Stimulated activated CD8-positive, alpha-beta memory T cell treated with anti-CD3 and anti-CD28 coated beads, Interleukin-12 subunit alpha, Interleukin-12 subunit beta, amount 100 ng/mL, for 24 hours (primary cell): ENCODE measurements around the gene TMEM127.
A peak's percentile ranks its signal among the peaks of the same experiment; 100 is the strongest.
"Not testable (repeated sequence)": the region's sequence is repeated elsewhere in the genome, so short reads cannot be mapped to it uniquely, and the experiment has no call there.

ENCODE experiments used
- DNase-seq: peaks from one replicate; pipeline ENCODE4 v3.0.0-alpha.2; 2020; ENCODE audit errors: extremely low read depth

The TMEM127 gene, protein sequence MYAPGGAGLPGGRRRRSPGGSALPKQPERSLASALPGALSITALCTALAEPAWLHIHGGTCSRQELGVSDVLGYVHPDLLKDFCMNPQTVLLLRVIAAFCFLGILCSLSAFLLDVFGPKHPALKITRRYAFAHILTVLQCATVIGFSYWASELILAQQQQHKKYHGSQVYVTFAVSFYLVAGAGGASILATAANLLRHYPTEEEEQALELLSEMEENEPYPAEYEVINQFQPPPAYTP

GRCh38 chr2:96265840-96266679 lies at the start of gene TMEM127, which contains the start of gene CIAO1:
TSS of gene TMEM127 (minus strand) at chr2:96265997. CDS start at chr2:96265381, 616 bp downstream.
TSS of gene CIAO1 (plus strand) at chr2:96266225. CDS start at chr2:96266351, 126 bp downstream.
- DNase-seq, result peak; percentile 97

GRCh38 chr2:96315005-96315399 lies 49.2 kb upstream of the TMEM127 start:
- DNase-seq, result no peak

- no peak for DNase-seq
These were observed 42.5 kb upstream of the TMEM127 start for GRCh38 chr2:96308248-96308647.

DNA sequence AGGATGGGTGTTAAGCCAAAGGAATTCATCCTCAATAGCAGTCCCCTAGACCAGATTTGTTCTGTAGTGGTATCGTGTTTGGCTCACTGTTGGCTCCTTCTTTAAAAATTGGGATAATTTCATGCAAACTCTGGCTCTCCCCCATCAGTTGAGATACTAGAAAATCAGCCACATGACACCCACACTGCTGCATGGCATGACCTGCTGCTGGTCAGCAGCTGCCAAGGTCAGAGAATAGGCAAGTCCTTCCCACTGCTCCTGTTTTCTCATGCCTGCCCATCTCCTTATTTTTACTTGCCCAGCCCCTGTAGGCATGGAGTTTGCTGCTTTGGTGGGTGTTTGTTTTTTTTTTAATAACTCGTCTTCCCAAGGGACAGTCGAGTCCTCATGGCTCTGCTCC lies 40.6 kb upstream of the TMEM127 start:
- no peak for DNase-seq

DNA sequence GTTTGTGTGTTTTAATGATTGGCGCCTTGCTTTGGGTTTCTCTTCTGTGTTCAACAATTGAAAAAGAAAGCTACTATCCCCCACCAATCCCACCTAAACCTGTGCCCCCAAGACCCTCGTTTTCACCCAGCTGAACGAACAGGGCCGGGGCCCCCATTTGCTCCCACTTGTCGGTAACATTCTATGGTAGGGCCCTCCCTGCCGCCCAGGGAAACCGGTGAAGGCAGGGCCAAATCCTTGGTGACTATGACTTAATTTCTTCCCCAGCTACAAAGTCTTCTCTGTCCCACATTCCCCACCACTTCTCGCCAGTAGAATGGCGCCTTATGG lies 40.1 kb upstream of the TMEM127 start:
- no peak for DNase-seq

DNA sequence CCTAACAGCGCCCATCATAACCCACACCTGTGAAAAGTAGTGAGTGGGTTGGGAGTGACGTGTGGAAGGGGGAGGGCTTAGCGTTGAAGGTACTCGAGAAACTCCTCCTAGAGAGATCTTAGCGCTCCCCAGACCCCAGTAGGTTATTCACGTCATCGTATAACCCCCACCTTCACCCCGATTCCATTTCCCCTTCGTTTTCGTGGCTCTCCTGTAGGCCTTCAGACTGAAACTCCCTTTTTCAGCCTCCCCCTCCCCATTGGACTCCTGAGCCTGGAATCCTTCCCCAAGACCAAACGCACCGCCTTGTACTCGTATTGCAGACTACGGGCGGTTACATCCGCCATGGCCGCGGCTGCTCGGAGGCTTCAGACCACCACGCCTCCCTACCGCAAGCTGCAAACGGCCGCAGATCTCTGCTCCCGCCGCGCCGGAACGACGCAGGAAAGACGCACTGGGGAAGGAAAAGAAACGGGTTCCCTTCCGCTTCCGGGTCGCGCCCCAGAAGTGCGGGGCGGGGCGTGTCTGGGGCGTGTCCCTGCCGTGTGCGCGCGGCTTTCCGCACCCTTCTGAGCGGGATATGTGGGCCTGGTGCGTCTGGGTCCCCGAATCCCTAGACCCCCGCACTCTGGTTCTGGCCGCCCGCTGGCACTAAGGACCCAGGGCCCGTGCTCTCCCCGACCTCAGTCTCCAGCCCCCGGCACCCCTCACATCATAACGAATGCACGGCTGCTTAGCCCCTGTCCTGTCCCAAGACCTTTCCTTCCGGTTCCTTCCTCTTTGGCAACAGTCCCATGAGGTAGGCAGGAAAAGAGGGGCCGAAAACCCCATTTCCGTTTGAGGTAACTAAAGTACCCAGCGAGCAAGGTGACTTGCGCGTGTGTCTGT lies 39.5 kb upstream of the TMEM127 start, which contains the start of gene SNRNP200:
Gene SNRNP200, minus strand, starts transcription at position 456 of the 888 bp plus-strand sequence. Its CDS starts 109 bp downstream, at position 347.
- peak; percentile 75 for DNase-seq

- DNase-seq, result no peak
These were observed 38.8 kb upstream of the TMEM127 start for GRCh38 chr2:96304606-96305005.

GRCh38 chr2:96301865-96302264 lies 36.1 kb upstream of the TMEM127 start:
- no peak for DNase-seq

- DNase-seq, result no peak
These were observed 31.1 kb upstream of the TMEM127 start for GRCh38 chr2:96296925-96297324.

DNA sequence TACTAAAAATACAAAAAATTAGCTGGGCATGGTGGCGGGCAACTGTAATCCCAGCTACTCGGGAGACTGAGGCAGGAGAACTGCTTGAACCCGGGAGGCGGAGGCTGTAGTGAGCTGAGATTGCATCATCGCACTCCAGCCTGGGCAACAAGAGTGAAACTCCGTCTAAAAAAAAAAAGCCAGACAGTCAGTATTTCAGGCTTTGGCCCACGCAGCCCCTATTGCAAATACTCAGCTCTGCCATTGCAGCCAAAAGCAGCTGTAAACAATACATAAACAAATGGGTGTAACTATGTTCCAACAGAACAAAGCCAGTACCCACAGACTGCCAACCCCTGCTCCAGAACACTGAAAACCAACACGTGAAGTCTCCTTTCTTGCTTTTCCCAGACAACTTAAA lies 28.5 kb upstream of the TMEM127 start:
- not testable (repeated sequence) for DNase-seq

DNA sequence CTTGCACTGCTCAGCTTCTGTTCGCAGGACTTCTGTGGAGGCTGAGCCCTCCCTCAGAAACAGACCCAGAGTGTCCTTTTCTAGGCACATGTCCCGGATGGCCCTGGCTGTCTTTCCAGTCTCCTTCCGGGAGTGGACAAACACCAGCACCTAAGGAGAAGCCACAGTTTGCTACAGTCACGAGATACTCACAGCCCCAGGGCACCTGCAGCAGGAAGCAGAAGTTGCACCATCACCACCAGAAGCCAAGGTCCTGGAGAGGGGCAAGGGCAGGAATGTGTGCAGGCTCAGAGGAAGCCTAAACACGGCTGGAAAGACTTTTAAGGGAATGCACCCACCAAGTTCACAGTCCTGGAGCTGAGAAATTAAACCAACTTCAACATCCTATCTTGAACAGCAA lies 26.0 kb upstream of the TMEM127 start:
- no peak for DNase-seq

- no peak for DNase-seq
These were observed 21.6 kb upstream of the TMEM127 start for GRCh38 chr2:96287273-96287856.

- DNase-seq, result no peak
These were observed 11.1 kb upstream of the TMEM127 start for GRCh38 chr2:96276787-96277499.

GRCh38 chr2:96274355-96275056 lies 8.7 kb upstream of the TMEM127 start:
- DNase-seq, result no peak

DNA sequence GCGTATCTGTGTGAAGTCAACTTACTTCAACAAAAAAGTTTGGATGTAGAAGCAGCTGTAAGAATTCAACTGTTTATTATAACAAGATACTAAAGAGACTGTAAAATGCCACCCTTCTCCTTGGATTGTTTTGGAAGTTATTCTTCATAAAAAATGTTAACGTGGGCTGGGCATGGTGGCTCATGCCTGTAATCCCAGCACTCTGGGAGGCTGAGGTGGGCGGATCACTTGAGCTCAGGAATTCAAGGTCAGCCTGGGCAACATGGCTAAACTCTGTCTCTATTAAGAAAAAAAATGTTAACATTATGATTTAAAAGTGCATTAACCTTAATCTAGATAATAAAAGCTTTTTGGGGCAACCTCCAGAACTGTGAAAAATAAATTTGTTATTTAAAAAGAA lies 8.0 kb upstream of the TMEM127 start:
- DNase-seq, result no peak

DNA sequence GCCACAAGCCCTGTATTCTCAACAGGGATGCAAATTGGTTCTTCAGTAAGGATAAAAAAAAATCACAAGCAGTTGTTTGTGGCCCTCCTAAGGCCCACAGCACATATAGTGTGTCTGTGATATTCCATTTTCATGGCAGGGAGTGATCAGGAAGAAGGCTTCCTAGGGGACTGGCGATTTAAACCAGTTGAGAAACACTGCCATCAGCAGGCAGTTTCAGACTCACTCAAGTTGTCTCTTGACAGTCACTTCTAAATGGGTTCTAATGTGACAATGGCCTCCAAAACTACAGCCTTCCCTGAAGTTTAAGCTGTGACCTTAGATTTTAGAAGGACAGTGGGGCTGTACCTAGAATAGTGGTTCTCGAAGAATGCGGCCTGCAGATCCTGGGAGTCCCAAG lies 6.2 kb upstream of the TMEM127 start:
- DNase-seq, result no peak

DNA sequence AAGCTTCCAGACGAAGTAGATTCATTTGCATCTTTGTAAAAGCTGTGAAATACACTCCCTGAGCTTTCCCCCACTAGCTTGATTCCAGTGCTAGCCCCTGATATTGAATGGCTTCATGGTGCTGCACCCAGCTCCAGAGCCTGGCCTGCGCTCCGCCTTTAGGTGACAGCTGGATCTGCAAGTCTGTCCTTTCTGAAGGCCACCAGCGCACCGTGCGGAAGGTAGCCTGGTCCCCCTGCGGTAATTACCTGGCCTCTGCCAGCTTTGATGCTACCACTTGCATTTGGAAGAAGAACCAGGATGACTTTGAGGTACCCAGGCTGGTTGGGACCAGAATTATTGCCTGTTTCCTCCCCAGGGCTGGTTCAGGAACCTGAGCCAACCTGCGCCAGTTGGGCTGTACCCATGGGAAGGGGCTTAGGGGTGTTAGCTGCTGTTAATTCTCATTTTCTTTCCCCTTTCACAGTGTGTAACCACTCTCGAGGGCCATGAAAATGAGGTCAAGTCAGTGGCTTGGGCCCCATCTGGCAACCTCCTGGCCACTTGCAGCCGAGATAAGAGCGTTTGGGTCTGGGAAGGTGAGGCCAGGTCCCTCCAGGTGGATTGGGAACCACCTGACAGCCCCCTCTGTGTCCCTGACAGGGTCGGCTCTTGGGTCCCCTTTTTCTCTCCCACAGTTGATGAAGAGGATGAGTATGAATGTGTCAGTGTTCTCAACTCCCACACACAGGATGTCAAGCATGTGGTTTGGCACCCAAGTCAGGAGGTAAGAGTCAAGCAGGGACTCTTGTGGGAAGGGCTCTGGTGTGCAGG lies 1.6 kb upstream of the TMEM127 start:
- peak; percentile 27 for DNase-seq

DNA sequence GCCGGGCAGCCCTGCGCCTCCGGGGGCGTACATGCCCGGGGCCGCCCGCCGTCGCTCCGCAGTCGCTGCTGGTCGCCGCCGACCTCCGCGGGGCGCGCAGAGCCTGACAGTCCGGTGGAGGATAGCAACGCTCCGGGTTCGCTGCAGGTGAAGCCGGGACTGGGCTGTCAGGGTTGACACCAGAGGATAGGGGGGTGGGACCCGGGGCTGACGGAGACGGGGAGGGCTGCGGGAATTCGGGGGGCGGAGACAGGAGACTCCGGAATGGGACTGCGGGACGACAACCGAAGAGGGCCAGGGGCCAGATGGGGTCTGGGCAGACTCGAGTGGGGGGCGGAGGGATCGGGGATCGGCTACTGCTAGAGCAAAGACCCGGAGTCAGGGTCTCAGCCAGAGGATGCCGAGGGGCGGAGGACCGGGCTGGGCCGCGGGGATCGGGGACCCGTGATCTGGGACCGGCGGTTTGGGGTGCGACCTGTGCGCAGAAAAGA lies 403 bp downstream of the TMEM127 start:
- DNase-seq, result no peak

- no peak for DNase-seq
These were observed 995 bp downstream of the TMEM127 start for GRCh38 chr2:96264656-96265348.
